K562 (cell line): ENCODE measurements around the gene ITPK1. TPM values are rescaled to one million over a fixed set of nuclear protein-coding genes. Genes with fewer than 3 reads are reported as not detected.

Experiments
- ATAC-seq: fragments of 200-7000 bp; cut with Tn5 transposase; 3 replicates; pipeline ENCODE4 v1.9.1; 2020; ENCODE audit warnings: moderate library complexity
- BruUV-seq: library from RNA; stranded (reverse); fragments of 400-500 nt; replicated peaks from 2 replicates; lab custom pipeline; 2021; lab: Mats Ljungman, UMichigan
- CTCF ChIA-PET: fragments of 300-600 bp; formaldehyde crosslinking; extraction: SDS; loops from one replicate; lab custom pipeline; 2021; ENCODE audit warnings: low intra/inter-chr PET ratio; lab: Yijun Ruan, JAX
- POLR2A ChIA-PET: fragments of 300-600, 350-650 bp; sonication (Branson Sonifier 250); formaldehyde crosslinking; extraction: SDS; loops from one replicate; lab custom pipeline; 2021; ENCODE audit warnings: antibody characterized with exemption, inconsistent platforms; lab: Yijun Ruan, JAX
- DNase-seq, 4 experiments: peaks; one replicate each; pipeline versions ENCODE4 v3.0.0 to v3.0.0-alpha.2; 2011 to 2018; ENCODE audit warnings: low spot score in 3 of 4, mixed read lengths in 3 of 4; ENCODE audit errors: extremely low read depth in 1 of 4
- FAIRE-seq: peaks from 2 replicates; lab custom pipeline; 2011; peaks lifted over from hg19 to GRCh38; lab: Jason Lieb, UNC
- H2AFZ ChIP-seq: 2 replicates; pipeline ENCODE4 v1.6.0; 2011; ENCODE audit warnings: low read depth, low read length, control low read depth, inconsistent platforms
- H3K27ac ChIP-seq: fragments of 200-600 bp; 3 replicates; pipeline ENCODE4 v1.8.0; 2011; ENCODE audit warnings: low read depth, mild to moderate bottlenecking, control low read depth, inconsistent platforms, low read length, moderate library complexity, mixed read lengths; ENCODE audit errors: extremely low read depth
- H3K27me3 ChIP-seq, 2 experiments: fragments of 300-600 bp in 1 of 2; 2 replicates in 1 of 2; 3 replicates in 1 of 2; pipeline versions ENCODE4 v1.6.0 to v1.8.0; 2011; ENCODE audit warnings: inconsistent platforms in 2 of 2, low read length in 2 of 2, mild to moderate bottlenecking in 1 of 2, mixed read lengths in 1 of 2, moderate library complexity in 1 of 2; ENCODE audit not compliant: control insufficient read depth in 2 of 2, insufficient read depth in 2 of 2
- H3K36me3 ChIP-seq: fragments of 300-600 bp; 3 replicates; pipeline ENCODE4 v1.8.0; 2011; ENCODE audit warnings: mild to moderate bottlenecking, low read length, inconsistent platforms; ENCODE audit not compliant: control insufficient read depth, insufficient read depth
- H3K4me1 ChIP-seq, 2 experiments: fragments of 200-600 bp in 1 of 2; replicated peaks in 1 of 2; 2 replicates in 1 of 2; 3 replicates in 1 of 2; pipeline versions ENCODE4 v1.5.1 to v1.8.0; 2011; ENCODE audit warnings: inconsistent platforms in 2 of 2, low read length in 2 of 2, mild to moderate bottlenecking in 1 of 2, mixed read lengths in 1 of 2, moderate library complexity in 1 of 2; ENCODE audit not compliant: control insufficient read depth in 2 of 2, insufficient read depth in 2 of 2
- H3K4me2 ChIP-seq: 2 replicates; pipeline ENCODE4 v1.6.1; 2011; ENCODE audit warnings: low read length, control low read depth, inconsistent platforms, mixed read lengths; ENCODE audit not compliant: insufficient read depth
- H3K4me3 ChIP-seq: fragments of 200-600 bp; sonication (generic), shearing (Covaris generic); 2 replicates; pipeline ENCODE4 v1.5.1; 2016; ENCODE audit warnings: control low read depth, inconsistent platforms
- H3K79me2 ChIP-seq: fragments of 200-600 bp; 3 replicates; pipeline ENCODE4 v1.8.0; 2011; ENCODE audit warnings: low read length, inconsistent platforms; ENCODE audit not compliant: control insufficient read depth, insufficient read depth
- H3K9ac ChIP-seq, 2 experiments: 2 replicates each; pipeline versions ENCODE4 v1.6.0 to v1.6.1; 2011; ENCODE audit warnings: low read depth in 2 of 2, low read length in 2 of 2, control low read depth in 1 of 2, inconsistent platforms in 1 of 2, mild to moderate bottlenecking in 1 of 2, mixed read lengths in 1 of 2; ENCODE audit not compliant: insufficient read depth in 1 of 2
- H3K9me1 ChIP-seq: one replicate; pipeline ENCODE4 v1.6.0; 2011; ENCODE audit warnings: inconsistent platforms, mild to moderate bottlenecking, low read length, moderate library complexity; ENCODE audit not compliant: control insufficient read depth, insufficient read depth
- H3K9me3 ChIP-seq: replicated peaks from 2 replicates; pipeline ENCODE4 v1.5.1; 2011; ENCODE audit warnings: low read depth, low read length, inconsistent platforms; ENCODE audit not compliant: control insufficient read depth, insufficient read depth
- H4K20me1 ChIP-seq: replicated peaks from 2 replicates; pipeline ENCODE4 v1.6.1; 2011; ENCODE audit warnings: low read length, inconsistent platforms, mixed read lengths; ENCODE audit not compliant: control insufficient read depth, insufficient read depth
- GATAD2B ChIP-seq: fragments of 450-650 bp; IDR thresholded peaks from 2 replicates; pipeline ENCODE4 v1.6.1; 2017; ENCODE audit warnings: mild to moderate bottlenecking, borderline replicate concordance
- HMG20A ChIP-seq: fragments of 450-650 bp; formaldehyde crosslinking; conservative IDR thresholded peaks from 2 replicates; pipeline ENCODE4 v1.4.0; 2020; ENCODE audit warnings: mild to moderate bottlenecking, mixed read lengths
- PCBP2 ChIP-seq: fragments of 200-400 bp; formaldehyde crosslinking; IDR thresholded peaks from 2 replicates; pipeline ENCODE4 v1.6.1; 2018; ENCODE audit warnings: low read length, low read depth, mild to moderate bottlenecking, moderate library complexity; ENCODE audit not compliant: poor library complexity, severe bottlenecking
- RBM25 ChIP-seq: fragments of 200-400 bp; formaldehyde crosslinking; IDR thresholded peaks from 2 replicates; pipeline ENCODE4 v1.6.1; 2018; ENCODE audit warnings: low read length, low read depth, moderate library complexity; ENCODE audit not compliant: severe bottlenecking
- ZNF146 ChIP-seq: IDR thresholded peaks from one replicate; pipeline ENCODE4 v1.6.1; 2018; ENCODE audit warnings: missing compliant biosample characterization; ENCODE audit not compliant: unreplicated experiment
- ZNF561 ChIP-seq: fragments of 450-650 bp; formaldehyde crosslinking; conservative IDR thresholded peaks from 2 replicates; pipeline ENCODE4 v1.4.0; 2020; ENCODE audit warnings: mild to moderate bottlenecking, moderate library complexity
- WGBS: fragments of 100-300 bp; shearing (Covaris generic); methylation state at CpG from one replicate; pipeline ENCODE4 v1.1.6; 2016; ENCODE audit warnings: low coverage, mixed read lengths; ENCODE audit not compliant: insufficient coverage; ENCODE audit errors: missing lambda C conversion rate; 5-methylcytosine and 5-hydroxymethylcytosine counted together
- in situ Hi-C: fragments of 300-500 bp; cut with MboI; formaldehyde crosslinking; loops from 4 replicates; pipeline ENCODE4 v1.15.0; 2018; ENCODE audit warnings: inconsistent platforms, mixed read lengths
- intact Hi-C: fragments of 100-400 bp; cut with micrococcal nuclease; formaldehyde crosslinking; loops from 2 replicates; pipeline ENCODE4 v1.14.2; 2022
- polyA plus RNA-seq, 8 experiments: library from polyadenylated mRNA; depleted of rRNA in 4 of 8; stranded (reverse) in 5 of 8; unstranded in 3 of 8; fragments of >200 nt; fragmentation: Nextera tagmentation in 2 of 8; fragmentation: Illumina TruSeq in 1 of 8; extraction: Ambion mirVana in 2 of 8; extraction: Trizol in 1 of 8; gene quantifications; 2 replicates each; pipeline versions ENCODE4 v1.2.1 to v1.2.3, GENCODE V29; 2011 to 2014; ENCODE audit warnings: inconsistent platforms in 1 of 8, missing spikeins in 1 of 8
- total RNA-seq, 7 experiments: library from RNA; depleted of rRNA in 6 of 7; stranded (reverse); fragments of >200 nt in 6 of 7; fragmentation: Illumina TruSeq in 2 of 7; extraction: Trizol in 2 of 7; gene quantifications; 2 replicates each; pipeline versions ENCODE4 v1.2.1 to v1.2.3, GENCODE V29; 2011 to 2021; ENCODE audit warnings: low replicate concordance in 1 of 7
- TF ChIP-seq, protein P1 (sequence below): sonication (generic); formaldehyde crosslinking; IDR thresholded peaks from 2 replicates; pipeline ENCODE4 v1.8.0; 2022; ENCODE audit warnings: missing genetic modification reagents, mild to moderate bottlenecking, borderline replicate concordance

The ITPK1 gene
- total and polyA plus RNA-seq, 9 of the 15 experiments (the other 6 are each of a cell fraction or from before 2014, with no cell fraction given) = 1.2 to 39.2 (median 23.0) TPM

- Histone ChIP-seq H3K27ac (no peak overlapping the region), H2AFZ (no peak overlapping the region), H4K20me1 (no peaks in the 10 kb centered on the region), H3K79me2 (peaks cover 4% of the 10 kb centered on the region; the same call in 1 of the 3 replicates), H3K4me1 (peaks cover 0 to 5% of the 10 kb centered on the region in 2 experiments; a peak in 1 of 5 replicates), H3K36me3 (no peaks in the 10 kb centered on the region), H3K9ac (no peak overlapping the region), H3K27me3 (no peaks in the 10 kb centered on the region), H3K9me3 (no peaks in the 10 kb centered on the region), H3K9me1 (no peaks in the 10 kb centered on the region), H3K4me3 (no peak overlapping the region), H3K4me2 (no peak overlapping the region)
- BruUV-seq = no TSS peak
- no peak for FAIRE-seq
- WGBS = 93% methylated on average over 2 of the region's 2 CpGs
- CTCF ChIA-PET = no interaction called here
- no peak for DNase-seq
- POLR2A ChIA-PET = no interaction called here
- intact Hi-C loops = no loop called here
- in situ Hi-C loops = no loop called here
- TF ChIP-seq HMG20A (CRISPR knock-in tag) (no peak), ZNF146 (CRISPR knock-in tag) (peak; percentile 79), ZNF561 (CRISPR knock-in tag) (no peak), RBM25 (peak; percentile 23), PCBP2 (no peak), GATAD2B (no peak)
- TF ChIP-seq, protein P1, sequence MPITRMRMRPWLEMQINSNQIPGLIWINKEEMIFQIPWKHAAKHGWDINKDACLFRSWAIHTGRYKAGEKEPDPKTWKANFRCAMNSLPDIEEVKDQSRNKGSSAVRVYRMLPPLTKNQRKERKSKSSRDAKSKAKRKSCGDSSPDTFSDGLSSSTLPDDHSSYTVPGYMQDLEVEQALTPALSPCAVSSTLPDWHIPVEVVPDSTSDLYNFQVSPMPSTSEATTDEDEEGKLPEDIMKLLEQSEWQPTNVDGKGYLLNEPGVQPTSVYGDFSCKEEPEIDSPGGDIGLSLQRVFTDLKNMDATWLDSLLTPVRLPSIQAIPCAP (CRISPR knock-in tag) = no peak
- no peak for ATAC-seq
These were observed 148.3 kb downstream of the ITPK1 start for GRCh38 chr14:92967346-92967926.
